HG03108 (cell line): ENCODE measurements around the gene PIK3C2A.

ENCODE experiments used
- ATAC-seq: cut with Tn5 transposase; IDR thresholded peaks from one replicate; pipeline ENCODE4 v1.9.1; 2021; ENCODE audit warnings: moderate library complexity; ENCODE audit not compliant: unreplicated experiment

Gene PIK3C2A

GRCh38 chr11:17218403-17218802 is 10.6 kb upstream of the PIK3C2A start:
- ATAC-seq = no peak

GRCh38 chr11:17217401-17217800 is 9.6 kb upstream of the PIK3C2A start:
- no peak for ATAC-seq

GRCh38 chr11:17214338-17214737 is 6.6 kb upstream of the PIK3C2A start:
- ATAC-seq = no peak

GRCh38 chr11:17211286-17211685 is 3.5 kb upstream of the PIK3C2A start:
- no peak for ATAC-seq

DNA sequence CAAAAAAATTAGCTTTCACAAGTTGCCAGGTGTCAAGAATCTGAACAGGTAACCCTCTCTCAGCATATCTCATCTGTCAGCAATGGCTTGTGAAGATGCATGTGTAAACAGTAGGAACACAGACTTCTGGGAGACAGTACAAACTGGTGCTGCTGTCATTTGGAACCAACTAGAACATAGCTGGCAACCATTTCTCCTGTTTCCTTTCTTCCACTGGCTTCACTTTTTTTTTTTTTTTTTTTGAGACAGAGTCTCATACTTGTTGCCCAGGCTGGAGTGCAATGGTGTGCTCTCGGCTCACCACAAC is 2.1 kb upstream of the PIK3C2A start:
- no peak for ATAC-seq

GRCh38 chr11:17208257-17208999 is 642 bp upstream of the PIK3C2A start:
- ATAC-seq = peak; percentile 50

- no peak for ATAC-seq
Measured at GRCh38 chr11:17206463-17206862, 1.3 kb downstream of the PIK3C2A start.

GRCh38 chr11:17197431-17197898 is 10.3 kb downstream of the PIK3C2A start:
- no peak for ATAC-seq

DNA sequence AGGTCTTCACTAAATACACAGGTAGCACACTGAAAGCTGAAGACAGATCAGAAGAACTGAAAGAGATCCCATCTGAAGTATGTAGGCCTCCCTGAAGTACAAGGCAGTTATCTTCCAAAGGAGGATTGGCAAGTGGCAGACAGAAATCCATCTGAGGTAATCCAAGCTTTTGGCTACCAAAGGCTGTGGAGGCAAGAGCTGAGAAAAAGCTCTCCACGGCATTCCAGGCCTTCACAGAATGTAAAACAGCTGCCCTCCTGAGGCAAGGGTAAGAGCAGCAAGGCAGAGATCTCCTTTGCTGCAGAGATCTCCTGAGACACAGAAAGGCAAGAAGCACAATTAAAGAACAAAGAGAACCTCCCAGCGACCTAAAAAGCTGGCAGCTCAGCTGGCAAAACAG is 19.1 kb downstream of the PIK3C2A start:
- no peak for ATAC-seq

GRCh38 chr11:17186932-17187692 is 20.7 kb downstream of the PIK3C2A start:
- no peak for ATAC-seq

GRCh38 chr11:17185938-17186337 is 21.8 kb downstream of the PIK3C2A start:
- no peak for ATAC-seq

DNA sequence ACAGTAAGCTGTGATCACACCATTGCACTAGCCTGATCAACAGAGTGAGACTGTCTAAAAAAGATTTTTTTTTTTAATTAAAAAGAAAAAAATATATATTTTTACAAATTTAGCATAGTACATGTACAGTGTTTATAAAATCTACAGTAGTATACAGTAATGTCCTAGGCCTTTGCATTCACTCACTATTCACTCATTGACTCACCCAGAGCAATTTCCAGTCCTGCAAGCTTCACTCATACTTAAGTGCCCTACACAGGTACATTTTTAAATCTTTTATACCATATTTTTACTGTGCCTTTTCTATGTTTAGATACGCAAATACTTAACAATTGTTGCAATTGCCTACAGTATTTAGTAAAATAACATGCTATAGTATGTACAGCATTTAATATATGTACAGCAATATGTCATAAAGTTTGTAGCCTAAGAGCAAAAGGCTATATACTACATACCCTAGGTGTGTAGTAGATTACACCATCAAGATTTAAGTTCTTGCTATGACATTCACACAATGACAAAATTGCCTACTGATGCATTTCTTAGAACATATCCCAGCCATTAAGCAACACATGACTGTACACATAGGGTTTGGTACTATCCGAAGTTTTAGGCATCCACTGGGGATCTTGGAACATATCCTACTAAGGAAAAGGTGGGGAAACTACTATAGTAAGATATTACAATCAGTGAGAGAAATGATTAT is 22.8 kb downstream of the PIK3C2A start:
- no peak for ATAC-seq

DNA sequence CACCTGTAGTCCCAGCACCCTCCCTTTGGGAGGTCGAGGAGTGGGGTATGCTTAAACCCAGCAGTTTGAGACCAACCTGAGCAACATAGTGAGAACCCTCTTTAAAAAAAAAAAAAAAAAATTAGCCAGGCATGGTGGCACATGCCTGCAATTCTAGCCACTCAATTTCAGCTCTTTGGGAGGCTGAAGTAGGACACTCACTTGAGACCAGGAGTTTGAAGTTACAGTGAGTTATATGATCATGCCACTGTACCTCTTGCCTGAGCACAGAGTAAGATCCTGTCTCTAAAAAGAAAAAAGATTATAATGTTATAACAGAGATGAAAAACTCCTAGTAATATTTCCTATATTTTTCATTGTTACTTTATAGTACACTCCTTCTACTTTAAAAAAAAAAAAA is 23.9 kb downstream of the PIK3C2A start:
- ATAC-seq = no peak

GRCh38 chr11:17179970-17180369 is 27.8 kb downstream of the PIK3C2A start:
- no peak for ATAC-seq

GRCh38 chr11:17173332-17173731 is 34.5 kb downstream of the PIK3C2A start:
- no peak for ATAC-seq

DNA sequence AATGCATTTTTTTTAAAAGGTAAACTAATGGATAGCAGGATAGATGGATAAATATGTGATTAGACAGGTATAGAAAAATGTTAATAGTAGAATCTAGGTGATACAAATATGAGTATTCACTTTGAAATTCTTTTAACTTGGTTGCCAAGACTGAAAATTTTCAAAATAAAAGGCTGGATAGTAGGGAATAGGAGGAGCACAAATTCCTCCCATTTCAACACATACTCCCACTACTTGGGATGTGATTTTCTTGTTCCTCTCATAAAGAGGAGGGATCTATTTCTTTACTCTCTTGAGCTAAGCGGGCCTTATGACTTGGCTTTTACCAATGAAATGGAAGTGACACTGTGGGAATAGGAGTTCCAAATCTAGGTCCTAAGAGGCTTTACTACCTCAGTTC is 35.9 kb downstream of the PIK3C2A start:
- no peak for ATAC-seq

DNA sequence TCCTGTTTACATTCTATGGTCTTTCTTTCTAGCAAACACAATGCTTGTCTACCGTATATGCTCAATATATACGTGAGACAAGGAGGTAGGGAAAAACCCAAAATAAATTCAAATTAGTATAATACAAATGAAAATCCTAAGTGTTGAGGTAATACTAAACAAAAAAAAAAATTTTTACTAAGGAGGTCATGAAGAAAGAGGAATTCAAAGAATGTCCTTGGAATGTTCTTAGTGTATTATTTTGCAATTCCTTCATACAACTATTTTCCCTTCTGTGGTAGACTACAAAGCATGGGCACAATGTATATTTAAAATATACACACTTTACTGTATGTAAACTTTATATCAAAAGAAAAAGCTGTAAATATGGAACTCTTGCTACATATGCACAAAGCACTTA is 36.4 kb downstream of the PIK3C2A start:
- ATAC-seq = no peak

DNA sequence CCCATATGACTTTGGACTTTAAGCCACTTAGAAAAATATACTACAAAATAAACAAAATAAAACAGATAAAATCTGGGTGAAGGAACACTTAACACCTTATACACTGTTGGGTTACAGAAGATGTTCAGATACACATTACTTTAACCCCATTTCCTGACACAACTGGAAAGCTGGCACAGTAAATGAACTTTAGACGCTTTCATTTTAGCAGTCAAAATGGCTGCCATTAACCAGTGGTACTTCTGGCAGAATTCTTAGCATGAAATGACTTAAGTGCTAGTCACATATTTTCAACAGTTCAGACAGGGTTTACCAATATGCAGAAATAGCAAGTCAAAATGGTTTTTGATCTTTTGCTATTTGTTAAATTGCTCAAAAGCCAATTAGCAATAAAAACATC is 37.9 kb downstream of the PIK3C2A start:
- no peak for ATAC-seq

DNA sequence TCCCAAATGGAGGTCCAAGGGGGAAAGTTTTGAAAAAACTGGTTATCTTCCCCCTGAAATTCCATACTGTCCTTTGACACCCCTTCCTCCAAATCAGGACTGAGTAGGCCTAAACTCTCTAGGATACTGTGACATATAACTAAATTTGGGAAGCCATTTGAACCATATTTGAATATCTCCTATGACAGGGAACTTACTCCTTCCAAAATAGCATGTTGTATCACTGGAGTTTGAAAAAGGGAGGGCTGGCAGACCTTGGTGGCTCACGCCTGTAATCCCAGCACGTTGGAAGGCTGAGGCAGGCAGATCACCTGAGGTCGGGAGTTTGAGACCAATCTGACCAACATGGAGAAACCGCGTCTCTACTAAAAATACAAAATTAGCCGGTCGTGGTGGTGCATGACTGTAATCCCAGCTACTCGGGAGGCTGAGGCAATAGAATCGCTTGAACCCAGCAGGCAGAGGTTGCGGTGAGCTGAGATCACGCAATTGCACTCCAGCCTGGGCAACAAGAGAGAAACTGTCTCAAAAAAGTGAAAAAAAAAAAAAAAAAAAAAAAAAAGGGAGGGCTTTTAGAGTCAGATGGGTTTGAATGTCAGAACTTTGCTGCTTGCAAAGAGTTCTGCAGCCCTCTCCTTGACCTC is 42.4 kb downstream of the PIK3C2A start:
- ATAC-seq = no peak

DNA sequence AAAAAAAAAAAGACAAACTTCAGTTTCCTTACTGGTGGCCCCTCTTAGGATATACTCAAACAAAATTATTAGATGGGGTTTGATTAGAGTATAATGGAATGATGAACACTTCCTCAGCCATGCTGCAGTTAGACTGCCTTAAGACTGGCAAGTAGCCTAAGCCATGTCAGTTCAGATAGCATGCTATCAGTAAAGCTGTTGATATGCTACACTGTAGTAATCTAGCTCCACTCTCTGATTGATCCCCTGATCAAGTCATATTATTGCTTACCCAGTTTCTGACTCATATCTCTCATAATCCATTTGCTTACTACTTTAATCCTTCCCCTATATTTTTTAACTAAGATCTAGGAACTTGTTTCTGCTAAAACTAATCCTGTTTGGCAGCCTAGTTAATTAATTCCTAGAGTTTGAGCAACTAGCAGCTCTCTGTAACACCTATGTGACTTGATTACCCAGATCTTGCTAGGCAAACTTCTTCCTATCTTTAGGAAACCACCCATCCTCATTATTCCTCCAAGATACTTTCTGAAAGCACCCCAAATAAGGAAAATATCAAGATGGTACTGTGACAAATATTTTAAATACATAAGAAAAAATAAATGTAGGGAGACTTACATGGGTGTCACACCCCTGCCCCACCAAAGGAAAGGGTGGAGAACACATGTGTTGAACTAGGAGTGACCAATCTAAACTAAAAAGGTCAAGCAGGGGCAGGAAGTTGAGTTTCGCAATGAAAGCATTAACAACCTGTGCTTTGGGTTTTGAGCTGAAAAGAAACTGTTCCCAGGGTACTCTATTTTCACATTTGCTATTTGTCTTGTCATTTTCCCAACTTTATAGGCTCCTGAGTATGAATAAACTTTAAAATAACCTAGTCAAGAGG is 43.2 kb downstream of the PIK3C2A start:
- ATAC-seq = no peak
